ENCODE measurements around the gene KCNJ14. TPM values are rescaled to one million over a fixed set of nuclear protein-coding genes. Genes with fewer than 3 reads are reported as not detected.

KCNJ14 gene
- total RNA-seq, 1 donor from 2014 or later, result 2.4 TPM

GRCh38 chr19:48451624-48452023 lies 3.8 kb upstream of the KCNJ14 start:
- peaks cover 52% of the 10 kb centered on the region for H3K36me3 Mint-ChIP-seq (ENCODE audit: low read depth)
- H3K4me1 Mint-ChIP-seq, result peaks cover 6% of the 10 kb centered on the region
- DNase-seq, result no peak
- no peak overlapping the region for H3K27ac Mint-ChIP-seq
- H3K9me3 Mint-ChIP-seq, result no peaks in the 10 kb centered on the region
- no peaks in the 10 kb centered on the region for H3K27me3 Mint-ChIP-seq
- intact Hi-C loops (cut with micrococcal nuclease), result no loop called here
- no peak overlapping the region for H3K4me3 Mint-ChIP-seq

GRCh38 chr19:48452289-48453190 lies 2.8 kb upstream of the KCNJ14 start:
- Mint-ChIP-seq H3K4me3 (no peak overlapping the region), H3K36me3 (ENCODE audit: low read depth) (peaks cover 51% of the 10 kb centered on the region), H3K27ac (no peak overlapping the region), H3K27me3 (no peaks in the 10 kb centered on the region), H3K9me3 (no peaks in the 10 kb centered on the region), H3K4me1 (peaks cover 6% of the 10 kb centered on the region)
- no peak for DNase-seq
- intact Hi-C loops (cut with micrococcal nuclease), result no loop called here

GRCh38 chr19:48454150-48454730 lies 1.1 kb upstream of the KCNJ14 start:
- Mint-ChIP-seq H3K4me1 (peaks cover 3% of the 10 kb centered on the region), H3K36me3 (ENCODE audit: low read depth) (peaks cover 39% of the 10 kb centered on the region), H3K9me3 (no peaks in the 10 kb centered on the region), H3K27ac (no peak overlapping the region), H3K27me3 (no peaks in the 10 kb centered on the region), H3K4me3 (no peak overlapping the region)
- no peak for DNase-seq
- intact Hi-C loops (cut with micrococcal nuclease), result no loop called here

- no peak overlapping the region for H3K27ac Mint-ChIP-seq
- intact Hi-C loops (cut with micrococcal nuclease), result no loop called here
- H3K36me3 Mint-ChIP-seq (ENCODE audit: low read depth), result peaks cover 34% of the 10 kb centered on the region
Measured at GRCh38 chr19:48455908-48456562, 661 bp downstream of the KCNJ14 start.

GRCh38 chr19:48456864-48457263 lies 1.5 kb downstream of the KCNJ14 start:
- Mint-ChIP-seq H3K27me3 (no peaks in the 10 kb centered on the region), H3K9me3 (no peaks in the 10 kb centered on the region), H3K27ac (no peak overlapping the region), H3K4me1 (peaks cover 3% of the 10 kb centered on the region), H3K4me3 (no peak overlapping the region), H3K36me3 (ENCODE audit: low read depth) (peaks cover 27% of the 10 kb centered on the region)
- intact Hi-C loops (cut with micrococcal nuclease), result no loop called here
- no peak for DNase-seq

More at GRCh38 chr19:48455908-48456562, 661 bp downstream of the KCNJ14 start:
- no peak for DNase-seq
- Mint-ChIP-seq H3K4me3 (no peak overlapping the region), H3K9me3 (no peaks in the 10 kb centered on the region), H3K27me3 (no peaks in the 10 kb centered on the region), H3K4me1 (peaks cover 3% of the 10 kb centered on the region)

GRCh38 chr19:48458016-48458415 lies 2.6 kb downstream of the KCNJ14 start:
- H3K9me3 Mint-ChIP-seq, result no peaks in the 10 kb centered on the region
- no peaks in the 10 kb centered on the region for H3K27me3 Mint-ChIP-seq
- H3K27ac Mint-ChIP-seq, result no peak overlapping the region
- no peak for DNase-seq
- no peak overlapping the region for H3K4me3 Mint-ChIP-seq
- intact Hi-C loops (cut with micrococcal nuclease), result no loop called here
- H3K36me3 Mint-ChIP-seq (ENCODE audit: low read depth), result peaks cover 21% of the 10 kb centered on the region
- H3K4me1 Mint-ChIP-seq, result peaks cover 3% of the 10 kb centered on the region

- no peaks in the 10 kb centered on the region for H3K9me3 Mint-ChIP-seq
- H3K36me3 Mint-ChIP-seq (ENCODE audit: low read depth), result peaks cover 15% of the 10 kb centered on the region
- H3K27ac Mint-ChIP-seq, result no peak overlapping the region
- intact Hi-C loops (cut with micrococcal nuclease), result no loop called here
- peaks cover 2% of the 10 kb centered on the region for H3K4me1 Mint-ChIP-seq
- no peaks in the 10 kb centered on the region for H3K27me3 Mint-ChIP-seq
- H3K4me3 Mint-ChIP-seq, result no peak overlapping the region
- DNase-seq, result no peak
Measured at GRCh38 chr19:48461651-48461981, 6.2 kb downstream of the KCNJ14 start.

- Mint-ChIP-seq H3K9me3 (no peaks in the 10 kb centered on the region), H3K36me3 (ENCODE audit: low read depth) (peaks cover 12% of the 10 kb centered on the region), H3K27ac (no peak overlapping the region), H3K27me3 (no peaks in the 10 kb centered on the region), H3K4me1 (peaks cover 2% of the 10 kb centered on the region), H3K4me3 (no peak overlapping the region)
- no peak for DNase-seq
- intact Hi-C loops (cut with micrococcal nuclease), result no loop called here
Measured at GRCh38 chr19:48461982-48462655, 6.7 kb downstream of the KCNJ14 start.

- Mint-ChIP-seq H3K9me3 (no peaks in the 10 kb centered on the region), H3K4me1 (peaks cover 10% of the 10 kb centered on the region), H3K27me3 (no peaks in the 10 kb centered on the region), H3K27ac (no peak overlapping the region), H3K4me3 (no peak overlapping the region), H3K36me3 (ENCODE audit: low read depth) (peaks cover 6% of the 10 kb centered on the region)
- intact Hi-C loops (cut with micrococcal nuclease), result loop anchor here (5.0 kb wide), 1 partner anchor 143 kb away; a partner anchor contains a TSS
- DNase-seq, result no peak
Measured at GRCh38 chr19:48465215-48465614, 9.8 kb downstream of the KCNJ14 start.

- Mint-ChIP-seq H3K9me3 (no peaks in the 10 kb centered on the region), H3K4me3 (no peak overlapping the region), H3K36me3 (ENCODE audit: low read depth) (peaks cover 7% of the 10 kb centered on the region), H3K4me1 (peaks cover 13% of the 10 kb centered on the region), H3K27ac (no peak overlapping the region), H3K27me3 (no peaks in the 10 kb centered on the region)
- intact Hi-C loops (cut with micrococcal nuclease), result loop anchor here (5.0 kb wide), 1 partner anchor 144 kb away; a partner anchor contains a TSS
- peak; percentile 57 for DNase-seq
Measured at GRCh38 chr19:48466561-48467325, 11.4 kb downstream of the KCNJ14 start.

- Mint-ChIP-seq H3K4me3 (peak overlapping the region; percentile 93), H3K27ac (peak overlapping the region; percentile 94), H3K4me1 (peaks cover 13% of the 10 kb centered on the region), H3K27me3 (no peaks in the 10 kb centered on the region), H3K9me3 (no peaks in the 10 kb centered on the region), H3K36me3 (ENCODE audit: low read depth) (peaks cover 19% of the 10 kb centered on the region)
- intact Hi-C loops (cut with micrococcal nuclease), result loop anchor here (1.0 to 5.0 kb wide), 4 partner anchors 23 to 147 kb away; partner anchors contain the start of gene KDELR1
- DNase-seq, result peak; percentile 100
Measured at GRCh38 chr19:48468772-48469288, 13.5 kb downstream of the KCNJ14 start.

- H3K4me3 Mint-ChIP-seq, result peak within 1 kb of the TSS; percentile 93
- H3K27ac Mint-ChIP-seq, result peak within 1 kb of the TSS; percentile 94
- H3K4me1 Mint-ChIP-seq, result peaks cover 14% of the 10 kb centered on the region
- H3K36me3 Mint-ChIP-seq (ENCODE audit: low read depth), result peaks cover 21% of the 10 kb centered on the region
- H3K27me3 Mint-ChIP-seq, result no peaks in the 10 kb centered on the region
- DNase-seq, result peak; percentile 94
- no peaks in the 10 kb centered on the region for H3K9me3 Mint-ChIP-seq
- intact Hi-C loops (cut with micrococcal nuclease), result loop anchor here (1.0 to 5.0 kb wide), 4 partner anchors 23 to 147 kb away; partner anchors contain the start of gene KDELR1
Measured at GRCh38 chr19:48469289-48469881, 14.0 kb downstream of the KCNJ14 start, which contains the start of gene CYTH2. TSS of gene CYTH2 (plus strand) at chr19:48469369. CDS start at chr19:48469508, 139 bp downstream.

All from activated CD4-positive, alpha-beta T cell treated with anti-CD3 and anti-CD28 coated beads, Interleukin-2, amount 10 ng/mL, durations not matched to agents 24 days and 14 days (primary cell).